Measurements from ENCODE around the gene STT3A.
"Not testable (repeated sequence)": the region's sequence is repeated elsewhere in the genome, so short reads cannot be mapped to it uniquely, and the experiment has no call there.

The STT3A gene

DNA sequence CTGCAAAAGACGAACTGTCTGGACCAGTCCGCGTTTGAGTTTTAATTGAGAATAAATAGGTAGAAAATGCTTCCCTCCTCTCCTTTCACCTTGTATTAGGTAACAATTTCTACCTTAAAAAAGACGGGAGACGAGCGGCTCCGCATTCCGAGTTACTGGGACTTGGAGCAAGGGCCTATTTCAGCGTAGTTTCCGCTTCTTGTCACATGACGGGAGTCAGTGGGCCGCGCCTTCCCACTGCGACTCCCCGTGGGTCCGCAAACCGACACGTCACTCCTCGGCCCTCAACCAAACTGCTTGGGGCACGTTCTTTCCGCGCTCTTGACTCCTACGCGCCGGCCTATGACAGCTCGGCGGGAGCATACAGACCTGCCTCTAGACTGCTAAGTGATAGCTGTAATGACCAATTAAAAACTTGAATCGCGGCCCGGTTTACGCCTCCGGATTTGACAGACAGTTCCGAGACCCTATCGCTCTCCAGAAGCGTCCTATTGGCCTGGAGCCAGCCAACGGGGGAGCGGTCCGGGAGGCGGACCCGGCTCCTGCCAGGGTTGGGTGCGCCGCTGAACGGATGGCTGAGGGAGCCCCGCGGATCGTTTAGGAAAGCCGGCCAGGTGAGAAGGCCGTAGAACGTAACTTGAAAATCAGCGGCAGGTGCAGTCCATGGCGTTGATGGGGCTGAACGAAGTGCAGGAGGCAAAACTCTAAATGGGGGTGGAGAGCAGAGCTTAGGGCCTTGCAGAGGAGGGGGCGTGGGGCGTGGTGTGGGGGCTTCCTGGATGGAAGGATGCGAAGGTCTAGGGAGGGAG lies at the start of gene STT3A:
Gene STT3A (plus strand): TSS at position 548 of the 809 bp plus-strand sequence. CDS start 3,064 bp downstream, outside the sequence.
- DNase-seq (ENCODE audit: low read depth in 1 of 2, low spot score in 1 of 2) = peak; percentile 91 to 98

DNA sequence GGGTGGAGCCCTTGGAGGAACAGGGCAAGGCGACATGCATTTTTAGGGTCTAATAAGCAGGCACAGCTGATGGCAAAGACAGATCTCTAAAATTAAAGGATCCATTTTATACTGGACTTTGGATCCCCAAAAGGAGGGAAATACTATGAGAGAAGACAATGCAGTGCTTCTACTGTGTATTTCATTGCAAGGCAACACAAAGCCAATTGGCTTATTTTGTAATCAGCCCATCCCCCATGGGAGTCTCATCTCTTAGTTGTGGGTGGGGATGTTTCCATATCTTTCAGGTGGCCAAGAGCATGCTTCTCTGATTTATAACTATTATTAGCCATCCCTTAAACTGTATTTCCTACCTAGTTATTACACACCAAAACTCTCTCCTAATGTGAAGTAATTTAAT lies 41.9 kb upstream of the STT3A start:
- DNase-seq (ENCODE audit: low read depth in 1 of 2, low spot score in 1 of 2) = no peak

GRCh38 chr11:125551835-125552342 lies 40.8 kb upstream of the STT3A start:
- no peak for DNase-seq (ENCODE audit: low read depth in 1 of 2, low spot score in 1 of 2)

DNA sequence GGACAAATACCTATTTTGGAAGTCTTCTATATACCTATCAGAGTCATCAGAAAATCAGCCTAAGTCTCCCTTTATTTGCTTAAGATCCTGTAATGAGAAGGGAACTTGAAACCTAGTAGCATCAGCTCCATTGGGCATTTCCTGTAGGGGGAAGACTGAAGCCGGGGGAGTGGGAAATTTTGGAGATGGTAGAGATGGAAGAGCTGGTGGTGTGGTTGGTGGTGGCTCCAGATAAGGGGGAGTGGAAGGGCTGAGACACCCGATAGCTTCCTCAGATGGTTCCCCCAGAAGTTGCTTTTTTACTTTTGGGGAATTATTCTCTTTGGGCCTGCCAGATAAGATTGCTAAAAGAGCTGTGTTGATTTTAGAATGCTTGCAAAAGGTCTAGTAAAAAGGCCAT lies 39.7 kb upstream of the STT3A start:
- DNase-seq (ENCODE audit: low read depth in 1 of 2, low spot score in 1 of 2) = no peak

DNA sequence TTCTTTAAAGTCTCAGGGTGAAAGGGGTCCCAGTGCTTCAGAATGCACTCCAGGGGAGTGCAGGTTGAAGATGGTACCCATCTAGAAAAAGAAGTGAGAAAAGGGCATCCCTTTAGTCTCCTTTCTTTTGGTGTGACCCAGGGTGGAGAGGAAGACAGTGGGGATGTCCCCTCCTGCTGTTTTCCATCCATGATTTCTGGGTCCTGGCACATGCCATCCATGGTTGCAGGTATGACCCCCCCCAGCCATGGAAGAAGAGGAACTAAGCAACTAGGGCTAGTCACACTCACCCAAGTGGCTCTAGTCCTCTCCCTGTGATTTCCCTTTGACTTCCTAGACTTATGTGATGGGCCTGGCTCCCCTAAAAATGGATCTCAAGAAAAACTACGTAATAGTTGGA lies 39.3 kb upstream of the STT3A start:
- no peak for DNase-seq (ENCODE audit: low read depth in 1 of 2, low spot score in 1 of 2)

- no peak for DNase-seq (ENCODE audit: low read depth in 1 of 2, low spot score in 1 of 2)
These were observed 38.6 kb upstream of the STT3A start for GRCh38 chr11:125554038-125554437.

DNA sequence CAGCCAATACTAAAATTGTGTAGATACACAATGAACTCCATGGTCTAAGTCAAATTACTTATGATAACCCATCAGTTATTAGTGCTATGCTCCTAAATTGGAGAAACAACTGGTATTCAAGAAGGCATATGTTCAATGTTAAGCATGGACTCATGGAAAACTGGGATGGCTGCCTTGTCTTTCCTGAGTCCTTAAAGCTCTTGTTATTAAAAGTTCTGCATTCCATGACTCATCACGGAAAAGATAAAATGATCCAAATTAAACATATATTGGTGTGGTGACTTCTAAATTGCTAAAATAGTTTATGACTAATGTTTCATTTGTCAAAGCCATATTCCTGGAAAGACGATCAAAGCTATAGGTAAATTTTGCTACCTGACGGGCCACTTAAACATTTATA lies 32.8 kb upstream of the STT3A start:
- DNase-seq (ENCODE audit: low read depth in 1 of 2, low spot score in 1 of 2) = no peak

DNA sequence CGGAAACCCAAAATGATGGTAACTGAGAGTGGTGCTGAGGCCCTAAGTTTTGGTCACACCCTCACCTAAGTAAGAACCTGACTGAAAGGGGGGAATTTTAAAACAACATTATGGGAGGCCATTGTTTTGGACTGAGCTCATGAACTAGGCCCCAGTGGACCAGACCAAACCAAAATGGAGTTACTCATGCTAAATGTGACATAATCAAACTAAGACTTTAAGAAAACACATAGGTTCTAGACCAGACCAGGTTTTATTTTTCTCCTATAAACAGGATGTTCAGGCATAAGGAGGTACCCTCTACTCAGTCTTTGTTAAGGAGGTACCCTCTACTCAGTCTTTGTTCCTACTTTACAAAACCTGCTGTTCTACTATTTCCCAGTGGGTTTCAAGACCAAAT lies 30.7 kb upstream of the STT3A start:
- no peak for DNase-seq (ENCODE audit: low read depth in 1 of 2, low spot score in 1 of 2)

- DNase-seq (ENCODE audit: low read depth in 1 of 2, low spot score in 1 of 2) = no peak
These were observed 30.2 kb upstream of the STT3A start for GRCh38 chr11:125562430-125562829.

DNA sequence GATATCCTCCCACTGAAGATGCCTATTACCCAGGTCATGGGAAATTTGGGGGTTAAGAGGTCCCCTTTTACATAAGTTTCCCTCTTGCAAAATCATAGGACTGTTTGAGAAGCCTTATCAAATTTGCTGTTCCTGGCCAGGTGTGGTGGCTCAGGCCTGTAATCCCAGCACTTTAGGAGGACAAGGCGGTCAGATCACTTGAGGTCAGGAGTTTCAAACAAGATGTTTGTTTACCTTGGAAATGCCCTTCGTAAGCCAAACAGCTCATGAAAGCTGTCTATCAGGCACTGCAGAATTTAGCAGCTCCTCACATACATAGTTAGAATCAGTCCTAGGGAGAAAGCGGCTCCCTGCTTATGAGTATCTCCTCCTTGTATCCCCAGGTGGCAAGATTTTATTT lies 28.3 kb upstream of the STT3A start:
- no peak for DNase-seq (ENCODE audit: low read depth in 1 of 2, low spot score in 1 of 2)

DNA sequence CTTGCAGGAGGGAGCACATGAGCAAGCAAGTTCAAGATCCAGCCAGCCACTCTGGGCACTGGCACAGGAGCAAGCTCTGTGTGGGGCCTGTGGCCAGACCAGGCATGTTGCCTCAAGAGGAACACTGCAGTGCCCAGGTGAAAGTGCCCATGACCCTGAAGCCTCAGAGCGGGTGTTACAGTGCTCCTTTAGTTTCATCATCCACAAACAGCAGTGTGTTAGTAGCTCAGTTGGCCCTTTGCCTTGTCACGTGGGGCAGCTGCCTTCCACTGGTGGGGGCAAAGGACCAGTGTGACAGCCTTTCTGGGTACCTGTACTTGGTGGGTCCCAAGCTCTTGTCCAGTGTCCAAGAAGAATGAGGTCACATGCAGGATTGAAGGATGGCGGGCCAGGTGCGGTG lies 26.4 kb upstream of the STT3A start:
- DNase-seq (ENCODE audit: low read depth in 1 of 2, low spot score in 1 of 2) = no peak

DNA sequence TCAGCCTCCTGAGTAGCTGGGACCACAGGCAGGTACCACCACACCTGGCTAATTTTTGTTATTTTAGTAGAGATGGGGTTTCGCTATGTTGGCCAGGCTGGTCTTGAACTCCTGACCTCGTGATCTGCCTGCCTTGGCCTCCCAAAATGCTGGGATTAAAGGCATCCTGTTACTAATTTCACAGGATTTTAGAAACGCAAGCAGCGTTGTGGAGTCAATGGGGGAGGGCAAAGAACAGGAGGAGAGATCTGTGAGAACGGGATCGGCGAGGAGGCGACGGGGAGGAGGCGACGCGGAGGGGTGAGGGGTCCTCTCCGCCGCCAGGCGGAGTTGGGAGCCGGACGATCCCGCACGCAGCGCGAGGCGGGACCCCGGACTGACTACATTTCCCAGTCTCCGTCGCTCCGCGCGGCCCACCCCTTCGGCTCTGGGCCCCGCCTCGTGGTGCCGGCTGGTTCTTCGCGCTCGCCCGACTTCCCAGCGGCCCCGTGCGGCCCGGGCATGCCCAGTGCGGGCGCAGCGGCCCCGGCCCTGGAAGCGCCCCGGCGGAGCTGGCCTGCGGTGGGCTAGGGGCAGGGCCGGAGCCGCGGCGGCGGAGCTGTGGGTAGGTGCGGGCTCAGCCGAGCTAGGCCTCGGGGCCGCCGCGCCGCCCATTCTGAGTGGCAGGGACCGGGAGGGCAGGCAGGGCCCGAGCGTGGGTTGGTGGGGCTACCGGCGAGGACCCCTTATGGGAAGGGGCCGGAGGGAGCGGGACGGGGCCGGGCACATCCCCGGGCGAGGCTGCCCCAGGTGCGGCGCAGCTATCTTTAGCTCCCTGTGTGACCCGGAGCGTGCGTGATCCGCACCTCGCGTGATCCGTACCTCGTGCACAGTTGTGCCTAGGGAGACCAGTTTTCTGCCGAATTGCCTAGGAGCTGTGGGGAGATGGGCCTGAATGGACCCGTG lies 23.4 kb upstream of the STT3A start, which contains the start of gene EI24:
Gene EI24 (plus strand): TSS at position 508 of the 945 bp plus-strand sequence. CDS start 3,051 bp downstream, outside the sequence.
- peak; percentile 78 to 88 for DNase-seq (ENCODE audit: low read depth in 1 of 2, low spot score in 1 of 2)

DNA sequence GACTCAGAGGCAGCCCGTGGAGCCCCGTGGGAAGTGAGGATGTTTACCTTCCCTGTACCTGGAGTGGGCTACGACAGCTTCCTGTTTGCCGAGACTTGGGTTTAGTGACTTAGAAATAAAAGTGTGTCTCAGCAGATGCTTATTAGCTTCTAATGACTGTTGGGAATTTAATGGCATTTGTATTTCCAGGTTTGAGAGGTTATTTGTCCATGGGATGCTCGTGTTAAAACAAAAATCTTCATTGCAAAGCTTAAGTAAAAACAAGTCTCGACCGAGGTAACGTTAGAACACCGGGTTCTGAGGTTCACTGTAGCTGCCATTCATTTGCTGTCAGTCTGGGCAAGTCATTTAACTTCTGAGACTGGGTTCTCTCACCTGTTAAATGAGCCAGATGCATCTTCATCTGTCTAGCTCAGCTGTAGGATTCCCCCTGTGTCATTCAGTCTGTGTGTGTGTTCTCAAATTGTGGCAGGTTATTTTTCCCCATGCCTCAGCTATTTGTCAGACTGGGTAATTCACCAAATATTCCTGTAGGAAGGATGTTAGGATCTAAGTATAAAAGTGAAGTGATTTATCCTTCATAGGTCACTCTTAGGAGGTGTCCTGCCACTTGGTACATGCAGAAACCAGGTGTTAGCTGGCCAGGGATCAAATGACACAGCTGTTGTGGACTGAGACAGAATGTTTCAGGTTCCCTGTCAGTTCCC lies 22.6 kb upstream of the STT3A start:
- DNase-seq (ENCODE audit: low read depth in 1 of 2, low spot score in 1 of 2) = peak in 1 of 2 donors; percentile 7

- DNase-seq (ENCODE audit: low read depth in 1 of 2, low spot score in 1 of 2) = no peak
These were observed 21.7 kb upstream of the STT3A start for GRCh38 chr11:125570952-125571351.

- no peak for DNase-seq (ENCODE audit: low read depth in 1 of 2, low spot score in 1 of 2)
These were observed 19.7 kb upstream of the STT3A start for GRCh38 chr11:125572916-125573315.

DNA sequence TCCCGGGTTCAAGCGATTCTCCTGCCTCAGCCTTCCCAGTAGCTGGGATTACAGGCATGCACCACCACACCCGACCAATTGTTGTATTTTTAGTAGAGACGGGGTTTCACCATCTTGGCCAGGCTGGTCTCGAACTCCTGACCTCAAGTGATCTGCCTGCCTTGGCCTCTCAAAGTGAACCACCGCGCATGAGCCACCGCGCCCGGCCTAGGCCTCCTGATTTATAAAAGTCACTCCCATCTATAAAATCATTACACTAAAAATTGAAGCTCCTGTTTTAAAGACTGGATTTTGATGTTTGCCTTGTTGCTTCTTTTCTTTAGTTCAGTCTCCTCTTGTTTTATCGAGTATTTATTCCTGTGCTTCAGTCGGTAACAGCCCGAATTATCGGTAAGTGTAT lies 15.5 kb upstream of the STT3A start:
- DNase-seq (ENCODE audit: low read depth in 1 of 2, low spot score in 1 of 2) = not testable (repeated sequence)

DNA sequence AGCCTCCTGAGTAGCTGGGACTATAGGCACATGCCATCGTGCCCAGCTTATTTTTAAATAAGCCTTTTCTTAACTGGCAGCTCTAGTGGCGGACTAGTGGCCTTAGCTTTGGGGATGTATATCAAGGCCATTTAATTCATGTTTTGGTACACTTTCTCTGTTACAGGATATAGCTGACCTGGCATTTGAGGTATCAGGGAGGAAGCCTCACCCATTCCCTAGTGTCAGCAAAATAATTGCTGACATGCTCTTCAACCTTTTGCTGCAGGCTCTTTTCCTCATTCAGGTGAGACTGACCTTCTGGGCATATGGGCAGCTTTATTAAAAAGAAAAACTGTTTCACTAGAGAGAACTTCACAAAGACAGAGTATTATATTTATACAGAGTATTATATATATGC lies 13.9 kb upstream of the STT3A start:
- DNase-seq (ENCODE audit: low read depth in 1 of 2, low spot score in 1 of 2) = no peak

GRCh38 chr11:125579811-125580210 lies 12.8 kb upstream of the STT3A start:
- no peak for DNase-seq (ENCODE audit: low read depth in 1 of 2, low spot score in 1 of 2)

- no peak for DNase-seq (ENCODE audit: low read depth in 1 of 2, low spot score in 1 of 2)
These were observed 9.2 kb upstream of the STT3A start for GRCh38 chr11:125583496-125583895.

- DNase-seq (ENCODE audit: low read depth in 1 of 2, low spot score in 1 of 2) = no peak
These were observed 7.2 kb upstream of the STT3A start for GRCh38 chr11:125585487-125585886.

DNA sequence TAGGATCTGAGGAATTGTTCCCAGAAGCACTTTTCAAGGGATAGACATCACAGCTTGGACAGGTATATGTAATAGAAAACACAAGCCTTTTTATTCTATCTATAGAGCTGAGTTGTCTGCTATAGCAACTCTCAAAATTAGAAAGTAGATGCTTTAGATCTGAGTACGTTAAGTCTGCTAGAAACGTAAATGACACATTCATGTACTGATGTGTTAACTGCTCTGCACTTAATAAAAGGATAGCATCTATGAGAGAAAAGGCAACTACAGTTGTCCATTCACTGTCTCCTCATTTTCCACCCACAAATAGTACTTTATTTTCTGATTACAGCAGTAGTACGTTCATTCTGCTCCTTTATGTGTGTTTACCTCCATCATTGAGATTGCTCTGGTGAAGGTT lies 6.0 kb upstream of the STT3A start:
- no peak for DNase-seq (ENCODE audit: low read depth in 1 of 2, low spot score in 1 of 2)

Data from activated CD4-positive, alpha-beta T cell treated with anti-CD3 and anti-CD28 coated beads, Interleukin-2, amount 50 U/mL, for 24 hours (primary cell).